WTC11 (cell line): Measurements from ENCODE around the gene ZMYND12. TPM values are rescaled to one million over a fixed set of nuclear protein-coding genes. Genes with fewer than 3 reads are reported as not detected.

ENCODE experiments used
- ATAC-seq: fragments of 200-7000 bp; cut with Tn5 transposase; 2 replicates; pipeline ENCODE4 v1.10.0; 2021; ENCODE audit warnings: mild to moderate bottlenecking, moderate library complexity
- CTCF ChIA-PET: fragments of 300-600 bp; sonication (Branson Sonifier 250); formaldehyde crosslinking; loops from one replicate; lab custom pipeline; 2021; ENCODE audit warnings: antibody characterized with exemption; lab: Charles Lee
- POLR2A ChIA-PET: fragments of 350-600 bp; sonication (Branson Sonifier 250); formaldehyde crosslinking; loops from one replicate; lab custom pipeline; 2021; ENCODE audit warnings: antibody characterized with exemption; lab: Charles Lee
- DNase-seq: peaks from one replicate; pipeline ENCODE4 v3.0.0; 2021; ENCODE audit warnings: low spot score
- H3K27ac Mint-ChIP-seq: 2 replicates; pipeline ENCODE4 v1.8.0; 2021; ENCODE audit warnings: mixed read lengths
- H3K27me3 Mint-ChIP-seq: 2 replicates; pipeline ENCODE4 v1.8.0; 2021; ENCODE audit warnings: low read depth, mild to moderate bottlenecking, moderate library complexity, mixed read lengths
- H3K36me3 Mint-ChIP-seq: 2 replicates; pipeline ENCODE4 v1.8.0; 2021; ENCODE audit warnings: mixed read lengths
- H3K4me1 Mint-ChIP-seq: 2 replicates; pipeline ENCODE4 v1.8.0; 2022; ENCODE audit warnings: mixed read lengths
- H3K4me3 Mint-ChIP-seq: 2 replicates; pipeline ENCODE4 v1.8.0; 2021; ENCODE audit warnings: mild to moderate bottlenecking, moderate library complexity, mixed read lengths
- H3K9me3 Mint-ChIP-seq: 2 replicates; pipeline ENCODE4 v1.8.0; 2021; ENCODE audit warnings: mixed read lengths
- CREM ChIP-seq: sonication (generic); formaldehyde crosslinking; IDR thresholded peaks from 2 replicates; pipeline ENCODE4 v1.8.1; 2022; ENCODE audit warnings: mild to moderate bottlenecking, missing genetic modification reagents, moderate library complexity
- ELF4 ChIP-seq: sonication (generic); formaldehyde crosslinking; IDR thresholded peaks from 2 replicates; pipeline ENCODE4 v1.8.1; 2022; ENCODE audit warnings: low read depth, mild to moderate bottlenecking, moderate library complexity, missing genetic modification reagents
- FOXP1 ChIP-seq: sonication (generic); formaldehyde crosslinking; IDR thresholded peaks from 2 replicates; pipeline ENCODE4 v1.8.0; 2022; ENCODE audit warnings: missing genetic modification reagents, mild to moderate bottlenecking, moderate library complexity, borderline replicate concordance
- PRDM15 ChIP-seq: sonication (generic); formaldehyde crosslinking; IDR thresholded peaks from 2 replicates; pipeline ENCODE4 v1.8.0; 2022; ENCODE audit warnings: missing genetic modification reagents
- ZNF121 ChIP-seq: sonication (generic); formaldehyde crosslinking; IDR thresholded peaks from 2 replicates; pipeline ENCODE4 v1.8.0; 2023; ENCODE audit warnings: missing genetic modification reagents
- ZNF232 ChIP-seq: sonication (generic); formaldehyde crosslinking; IDR thresholded peaks from 2 replicates; pipeline ENCODE4 v1.8.0; 2022; ENCODE audit warnings: mild to moderate bottlenecking, missing genetic modification reagents
- ZNF317 ChIP-seq: sonication (generic); formaldehyde crosslinking; IDR thresholded peaks from 2 replicates; pipeline ENCODE4 v1.8.1; 2023; ENCODE audit warnings: low read depth, mild to moderate bottlenecking, moderate library complexity, missing genetic modification reagents, borderline replicate concordance
- ZNF423 ChIP-seq: fragments of 250-450 bp; sonication (Bioruptor Pico); IDR thresholded peaks from 2 replicates; pipeline ENCODE4 v2.1.2; 2022; ENCODE audit warnings: mild to moderate bottlenecking, moderate library complexity
- ZSCAN18 ChIP-seq: fragments of 250-450 bp; sonication (Bioruptor Pico); IDR thresholded peaks from 2 replicates; pipeline ENCODE4 v2.1.2; 2022; ENCODE audit warnings: mild to moderate bottlenecking, moderate library complexity
- total RNA-seq: library from RNA; stranded (reverse); gene quantifications from 3 replicates; pipeline ENCODE4 v1.2.3, GENCODE V29; 2021
- TF ChIP-seq, protein P1 (sequence below): sonication (generic); formaldehyde crosslinking; conservative IDR thresholded peaks from 2 replicates; pipeline ENCODE4 v1.8.1; 2022; ENCODE audit warnings: mild to moderate bottlenecking, missing genetic modification reagents
- TF ChIP-seq, protein P2 (sequence below): sonication (generic); formaldehyde crosslinking; IDR thresholded peaks from 2 replicates; pipeline ENCODE4 v1.8.1; 2022; ENCODE audit warnings: mild to moderate bottlenecking, missing genetic modification reagents, moderate library complexity, borderline replicate concordance
- TF ChIP-seq, protein P3 (sequence below): sonication (generic); formaldehyde crosslinking; IDR thresholded peaks from 2 replicates; pipeline ENCODE4 v1.8.0; 2022; ENCODE audit warnings: mild to moderate bottlenecking, missing genetic modification reagents

Gene ZMYND12
- total RNA-seq, 1 experiment from 2014 or later, result 0.63 TPM

DNA sequence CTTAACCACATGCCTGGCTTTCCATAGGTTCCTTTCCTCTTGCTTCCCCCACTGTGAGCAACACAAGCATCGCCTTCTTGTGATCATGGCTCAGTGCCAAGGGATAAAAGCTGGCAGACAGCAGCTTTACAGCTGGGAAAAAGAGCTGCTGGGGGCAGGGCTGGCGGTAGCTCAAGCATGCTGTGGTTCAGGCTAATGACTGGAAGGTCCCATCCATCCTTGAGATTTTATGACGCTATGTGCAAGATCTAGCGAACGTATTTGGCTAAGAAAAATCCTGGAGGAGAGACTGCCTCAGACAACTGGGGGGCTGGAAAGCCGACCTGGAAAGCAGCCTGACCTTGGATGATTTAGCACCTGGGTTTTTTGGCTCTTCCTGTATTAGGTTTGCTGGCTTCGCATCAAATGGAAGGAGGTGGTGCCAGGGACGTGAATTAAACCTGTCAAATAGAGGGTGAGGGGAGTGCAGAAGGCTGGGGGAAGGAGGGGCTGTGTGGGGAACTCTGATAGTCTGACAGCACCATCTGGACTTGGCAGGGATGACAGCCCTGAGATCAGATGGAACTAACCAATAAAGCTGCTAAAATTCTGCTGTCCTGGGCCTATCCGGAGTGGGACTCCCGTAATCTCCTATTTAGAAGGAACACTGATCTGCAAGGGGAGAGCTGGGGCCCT is 34.8 kb downstream of the ZMYND12 start:
- H3K9me3 Mint-ChIP-seq, result 0 out of 2 replicates have a peak, but pooled peaks cover 4% of the 10 kb centered on the region
- no peak for DNase-seq
- no peak for TF ChIP-seq ELF4 (CRISPR knock-in tag)
- TF ChIP-seq, protein P1, sequence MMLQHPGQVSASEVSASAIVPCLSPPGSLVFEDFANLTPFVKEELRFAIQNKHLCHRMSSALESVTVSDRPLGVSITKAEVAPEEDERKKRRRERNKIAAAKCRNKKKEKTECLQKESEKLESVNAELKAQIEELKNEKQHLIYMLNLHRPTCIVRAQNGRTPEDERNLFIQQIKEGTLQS (CRISPR knock-in tag), result no peak
- TF ChIP-seq, all 79 proteins: peak for 0
- Mint-ChIP-seq H3K27me3 (no peaks in the 10 kb centered on the region), H3K4me1 (peaks cover 40% of the 10 kb centered on the region), H3K4me3 (no peak overlapping the region), H3K27ac (no peak overlapping the region), H3K36me3 (no peaks in the 10 kb centered on the region)
- ChIA-PET POLR2A (no interaction called here), CTCF (no interaction called here)
- no peak for ATAC-seq

GRCh38 chr1:42420121-42420520 is 35.7 kb downstream of the ZMYND12 start:
- Mint-ChIP-seq H3K4me1 (peaks cover 40% of the 10 kb centered on the region), H3K27ac (0 out of 2 replicates have a peak overlapping the region, but pooled peaks have one; percentile 13), H3K27me3 (no peaks in the 10 kb centered on the region), H3K9me3 (no peaks in the 10 kb centered on the region), H3K36me3 (peaks cover 4% of the 10 kb centered on the region; the same call in 1 of the 2 replicates), H3K4me3 (no peak overlapping the region)
- no peak for ATAC-seq
- no peak for DNase-seq
- TF ChIP-seq, protein P2, sequence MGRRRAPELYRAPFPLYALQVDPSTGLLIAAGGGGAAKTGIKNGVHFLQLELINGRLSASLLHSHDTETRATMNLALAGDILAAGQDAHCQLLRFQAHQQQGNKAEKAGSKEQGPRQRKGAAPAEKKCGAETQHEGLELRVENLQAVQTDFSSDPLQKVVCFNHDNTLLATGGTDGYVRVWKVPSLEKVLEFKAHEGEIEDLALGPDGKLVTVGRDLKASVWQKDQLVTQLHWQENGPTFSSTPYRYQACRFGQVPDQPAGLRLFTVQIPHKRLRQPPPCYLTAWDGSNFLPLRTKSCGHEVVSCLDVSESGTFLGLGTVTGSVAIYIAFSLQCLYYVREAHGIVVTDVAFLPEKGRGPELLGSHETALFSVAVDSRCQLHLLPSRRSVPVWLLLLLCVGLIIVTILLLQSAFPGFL, result no peak
- no peak for TF ChIP-seq PRDM15 (CRISPR knock-in tag)
- TF ChIP-seq ZNF232 (CRISPR knock-in tag), result no peak
- TF ChIP-seq ZSCAN18 (CRISPR knock-in tag), result no peak
- TF ChIP-seq, protein P3, sequence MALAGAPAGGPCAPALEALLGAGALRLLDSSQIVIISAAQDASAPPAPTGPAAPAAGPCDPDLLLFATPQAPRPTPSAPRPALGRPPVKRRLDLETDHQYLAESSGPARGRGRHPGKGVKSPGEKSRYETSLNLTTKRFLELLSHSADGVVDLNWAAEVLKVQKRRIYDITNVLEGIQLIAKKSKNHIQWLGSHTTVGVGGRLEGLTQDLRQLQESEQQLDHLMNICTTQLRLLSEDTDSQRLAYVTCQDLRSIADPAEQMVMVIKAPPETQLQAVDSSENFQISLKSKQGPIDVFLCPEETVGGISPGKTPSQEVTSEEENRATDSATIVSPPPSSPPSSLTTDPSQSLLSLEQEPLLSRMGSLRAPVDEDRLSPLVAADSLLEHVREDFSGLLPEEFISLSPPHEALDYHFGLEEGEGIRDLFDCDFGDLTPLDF, result no peak
- no peak for TF ChIP-seq ZNF317
- ChIA-PET CTCF (no interaction called here), POLR2A (no interaction called here)

DNA sequence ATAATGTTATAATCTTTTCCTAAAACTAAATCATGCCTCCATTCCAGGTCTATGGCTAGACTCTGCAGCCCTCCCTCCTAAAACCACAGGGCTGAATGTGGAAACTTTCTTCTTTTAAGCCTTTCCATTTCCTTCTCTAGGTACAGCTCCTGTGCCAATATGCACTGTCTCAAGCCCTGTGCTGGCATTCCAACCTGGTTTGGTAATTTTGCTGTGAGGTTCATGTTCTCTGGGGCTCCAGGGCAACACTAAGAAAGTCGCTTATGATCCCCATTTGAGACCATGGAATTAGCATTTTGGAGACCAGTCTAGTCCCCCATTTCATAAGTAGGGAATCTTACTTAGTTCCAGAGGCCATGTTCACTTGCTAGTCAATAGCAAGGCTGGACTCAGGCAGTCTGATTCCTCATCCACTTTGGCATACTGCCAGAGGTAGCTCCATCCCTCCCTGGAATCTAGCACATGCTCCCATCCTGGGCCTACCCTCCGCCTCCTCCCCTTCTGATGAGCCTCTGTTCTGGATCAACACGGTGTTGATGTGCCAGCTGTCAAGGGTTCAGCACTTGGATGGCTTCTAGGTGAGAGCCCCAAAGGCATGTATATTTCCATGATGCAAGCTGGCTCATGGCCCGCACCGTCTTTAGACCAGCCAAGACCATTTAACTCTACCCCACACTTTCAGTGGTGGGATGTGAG is 36.5 kb downstream of the ZMYND12 start:
- peaks cover 40% of the 10 kb centered on the region for H3K4me1 Mint-ChIP-seq
- no peaks in the 10 kb centered on the region for H3K9me3 Mint-ChIP-seq
- TF ChIP-seq ZNF423 (CRISPR knock-in tag) (no peak), CREM (CRISPR knock-in tag) (no peak), ZNF121 (no peak), FOXP1 (CRISPR knock-in tag) (no peak)
- TF ChIP-seq, protein P1 (CRISPR knock-in tag), result no peak
- H3K36me3 Mint-ChIP-seq, result peaks cover 11% of the 10 kb centered on the region
- H3K27me3 Mint-ChIP-seq, result no peaks in the 10 kb centered on the region
- ChIA-PET POLR2A (no interaction called here), CTCF (interaction anchor here (0.6 kb wide), 1 partner anchor 273 kb away, joined by 3 read pairs; no protein-coding TSS in a partner anchor)
- DNase-seq, result no peak
- no peak overlapping the region for H3K4me3 Mint-ChIP-seq
- no peak for ATAC-seq
- no peak overlapping the region; the same call in 1 of the 2 replicates for H3K27ac Mint-ChIP-seq
